Measurements from ENCODE around the gene RC3H1.

DNA sequence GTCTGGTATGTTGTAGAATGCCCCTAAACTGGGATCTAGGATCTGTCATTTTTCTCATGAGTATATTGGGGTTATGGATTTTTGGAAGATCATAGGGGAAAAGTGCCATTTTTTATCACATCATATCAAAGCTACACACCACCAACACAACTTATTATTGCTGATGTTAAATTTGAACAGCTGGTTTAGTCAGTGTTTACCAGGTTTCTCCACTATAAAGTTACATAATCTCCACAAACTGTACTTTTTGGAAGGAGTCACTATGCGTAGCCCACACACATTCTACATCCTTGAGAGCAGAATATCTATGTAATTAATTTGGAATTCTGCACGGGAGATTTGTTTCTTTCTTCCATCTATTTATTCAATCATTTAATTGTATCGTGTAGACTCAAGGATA lies 35.2 kb downstream of the RC3H1 start:
- TF ChIP-seq ZNF274 (IDR thresholded peaks at IDR 0.05; ENCODE audit: low read length) (no peak), ZNF274 (tag by site-specific recombination; IDR thresholded peaks at IDR 0.05; ENCODE audit: borderline replicate concordance) (no peak), CTCF (tag by site-specific recombination; IDR thresholded peaks at IDR 0.05) (no peak), KLF16 (tag by site-specific recombination; IDR thresholded peaks at IDR 0.05) (no peak), ZNF785 (tag by site-specific recombination; IDR thresholded peaks at IDR 0.05) (no peak)
- TF ChIP-seq, protein P1, sequence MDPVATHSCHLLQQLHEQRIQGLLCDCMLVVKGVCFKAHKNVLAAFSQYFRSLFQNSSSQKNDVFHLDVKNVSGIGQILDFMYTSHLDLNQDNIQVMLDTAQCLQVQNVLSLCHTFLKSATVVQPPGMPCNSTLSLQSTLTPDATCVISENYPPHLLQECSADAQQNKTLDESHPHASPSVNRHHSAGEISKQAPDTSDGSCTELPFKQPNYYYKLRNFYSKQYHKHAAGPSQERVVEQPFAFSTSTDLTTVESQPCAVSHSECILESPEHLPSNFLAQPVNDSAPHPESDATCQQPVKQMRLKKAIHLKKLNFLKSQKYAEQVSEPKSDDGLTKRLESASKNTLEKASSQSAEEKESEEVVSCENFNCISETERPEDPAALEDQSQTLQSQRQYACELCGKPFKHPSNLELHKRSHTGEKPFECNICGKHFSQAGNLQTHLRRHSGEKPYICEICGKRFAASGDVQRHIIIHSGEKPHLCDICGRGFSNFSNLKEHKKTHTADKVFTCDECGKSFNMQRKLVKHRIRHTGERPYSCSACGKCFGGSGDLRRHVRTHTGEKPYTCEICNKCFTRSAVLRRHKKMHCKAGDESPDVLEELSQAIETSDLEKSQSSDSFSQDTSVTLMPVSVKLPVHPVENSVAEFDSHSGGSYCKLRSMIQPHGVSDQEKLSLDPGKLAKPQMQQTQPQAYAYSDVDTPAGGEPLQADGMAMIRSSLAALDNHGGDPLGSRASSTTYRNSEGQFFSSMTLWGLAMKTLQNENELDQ (tag by site-specific recombination; IDR thresholded peaks at IDR 0.05; ENCODE audit: low read depth), result no peak
- TF ChIP-seq, protein P2, sequence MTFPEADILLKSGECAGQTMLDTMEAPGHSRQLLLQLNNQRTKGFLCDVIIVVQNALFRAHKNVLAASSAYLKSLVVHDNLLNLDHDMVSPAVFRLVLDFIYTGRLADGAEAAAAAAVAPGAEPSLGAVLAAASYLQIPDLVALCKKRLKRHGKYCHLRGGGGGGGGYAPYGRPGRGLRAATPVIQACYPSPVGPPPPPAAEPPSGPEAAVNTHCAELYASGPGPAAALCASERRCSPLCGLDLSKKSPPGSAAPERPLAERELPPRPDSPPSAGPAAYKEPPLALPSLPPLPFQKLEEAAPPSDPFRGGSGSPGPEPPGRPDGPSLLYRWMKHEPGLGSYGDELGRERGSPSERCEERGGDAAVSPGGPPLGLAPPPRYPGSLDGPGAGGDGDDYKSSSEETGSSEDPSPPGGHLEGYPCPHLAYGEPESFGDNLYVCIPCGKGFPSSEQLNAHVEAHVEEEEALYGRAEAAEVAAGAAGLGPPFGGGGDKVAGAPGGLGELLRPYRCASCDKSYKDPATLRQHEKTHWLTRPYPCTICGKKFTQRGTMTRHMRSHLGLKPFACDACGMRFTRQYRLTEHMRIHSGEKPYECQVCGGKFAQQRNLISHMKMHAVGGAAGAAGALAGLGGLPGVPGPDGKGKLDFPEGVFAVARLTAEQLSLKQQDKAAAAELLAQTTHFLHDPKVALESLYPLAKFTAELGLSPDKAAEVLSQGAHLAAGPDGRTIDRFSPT (tag by site-specific recombination; IDR thresholded peaks at IDR 0.05), result no peak
